Mucosa of descending colon (tissue), 3 donors: ENCODE measurements around the gene OBSCN. TPM values are rescaled to one million over a fixed set of nuclear protein-coding genes. Genes with fewer than 3 reads are reported as not detected.

Experiments used
- ATAC-seq: fragments of 200-7000 bp; cut with Tn5 transposase; one replicate; pipeline ENCODE4 v1.9.1; 2020; ENCODE audit warnings: mild to moderate bottlenecking, moderate library complexity
- DNase-seq, 3 donors: peaks; one replicate each; pipeline ENCODE4 v3.0.0-alpha.2; 2020
- H3K36me3 ChIP-seq: fragments of 200-600 bp; one replicate; pipeline ENCODE4 v1.8.0; 2021; ENCODE audit warnings: low read depth, mild to moderate bottlenecking
- H3K4me1 ChIP-seq: fragments of 200-600 bp; one replicate; pipeline ENCODE4 v1.8.0; 2021; ENCODE audit warnings: low read depth, mild to moderate bottlenecking
- H3K4me3 ChIP-seq: fragments of 200-600 bp; one replicate; pipeline ENCODE4 v1.8.0; 2021; ENCODE audit warnings: mild to moderate bottlenecking
- H3K9me3 ChIP-seq: fragments of 200-600 bp; one replicate; pipeline ENCODE4 v1.8.0; 2021; ENCODE audit warnings: mild to moderate bottlenecking
- CTCF ChIP-seq: fragments of 200-600 bp; IDR thresholded peaks from one replicate; pipeline ENCODE4 v1.8.0; 2022; ENCODE audit warnings: antibody characterized with exemption, mild to moderate bottlenecking
- intact Hi-C, 2 donors: fragments of 100-400 bp; cut with DNase I in 1 of 2; cut with micrococcal nuclease in 1 of 2; formaldehyde crosslinking; loops; one replicate each; pipeline versions ENCODE4 v1.11.0 to v1.11.1; 2022; cut with DNase I, micrococcal nuclease
- total RNA-seq, 3 donors: library from RNA; stranded (reverse); fragmentation: NEBNext Ultra II Directional in 2 of 3; extraction: Animal tissue kit (Norgen Biotek cat#: 25700) in 2 of 3; gene quantifications; one replicate each; pipeline versions ENCODE4 v1.2.1 to v1.2.4, GENCODE V29; 2021 to 2023
- donor health status: DM: no; HTN: no; CAD: no; lungs with moderate emphysema.
- donor health status: DM: no; HTN: no; CAD: no.
- donor health status: DM: no; HTN: yes; CAD: no.

OBSCN gene
- total RNA-seq, 3 donors from 2014 or later, result 4.2 to 30.9 (median 7.5) TPM

GRCh38 chr1:228337031-228337564 lies 129.3 kb downstream of the OBSCN start:
- Histone ChIP-seq H3K4me1 (no peaks in the 10 kb centered on the region), H3K9me3 (no peaks in the 10 kb centered on the region), H3K36me3 (no peaks in the 10 kb centered on the region), H3K4me3 (no peak overlapping the region)
- peak in 2 of 3 donors; percentile 13 to 43 for DNase-seq
- TF ChIP-seq CTCF, result no peak
- intact Hi-C loops, result no loop called here
- ATAC-seq, result no peak

- Histone ChIP-seq H3K9me3 (no peaks in the 10 kb centered on the region), H3K36me3 (no peaks in the 10 kb centered on the region), H3K4me1 (no peaks in the 10 kb centered on the region), H3K4me3 (no peak overlapping the region)
- TF ChIP-seq CTCF, result no peak
- ATAC-seq (no peak), DNase-seq (peak in 2 of 3 donors; percentile 15 to 33)
- intact Hi-C loops, result no loop called here
These were observed 130.1 kb downstream of the OBSCN start for GRCh38 chr1:228337711-228338520.

- ATAC-seq (no peak), DNase-seq (peak in 1 of 3 donors; percentile 7)
- H3K4me3 ChIP-seq, result no peak overlapping the region
- TF ChIP-seq CTCF, result no peak
- no peaks in the 10 kb centered on the region for H3K36me3 ChIP-seq
- intact Hi-C loops, result no loop called here
- H3K4me1 ChIP-seq, result no peaks in the 10 kb centered on the region
- H3K9me3 ChIP-seq, result no peaks in the 10 kb centered on the region
These were observed 130.7 kb downstream of the OBSCN start for GRCh38 chr1:228338521-228339051.

- Histone ChIP-seq H3K36me3 (no peaks in the 10 kb centered on the region), H3K4me3 (no peak overlapping the region), H3K4me1 (no peaks in the 10 kb centered on the region), H3K9me3 (no peaks in the 10 kb centered on the region)
- no peak for TF ChIP-seq CTCF
- ATAC-seq (no peak), DNase-seq (no peak)
- intact Hi-C loops, result no loop called here
These were observed 131.3 kb downstream of the OBSCN start for GRCh38 chr1:228339059-228339704.

- ATAC-seq, result no peak
- TF ChIP-seq CTCF, result no peak
- H3K4me1 ChIP-seq, result no peaks in the 10 kb centered on the region
- H3K9me3 ChIP-seq, result no peaks in the 10 kb centered on the region
- intact Hi-C loops, result no loop called here
- DNase-seq, result peak in 1 of 3 donors; percentile 11
- no peaks in the 10 kb centered on the region for H3K36me3 ChIP-seq
- no peak overlapping the region for H3K4me3 ChIP-seq
These were observed 132.2 kb downstream of the OBSCN start for GRCh38 chr1:228339766-228340685.
